Stimulated activated naive CD4-positive, alpha-beta T cell treated with Interleukin-2 at 50 U/mL for 16 hours (primary cell): ENCODE measurements around the gene CCDC192.

ENCODE experiments used
- DNase-seq: peaks from one replicate; lab custom pipeline; 2025; lab: John Stamatoyannopoulos, UW

Gene CCDC192

GRCh38 chr5:127958421-127959011 is 255.3 kb downstream of the CCDC192 start:
- no peak for DNase-seq

- DNase-seq: no peak
Observed at GRCh38 chr5:127959152-127959764, 256.1 kb downstream of the CCDC192 start.

GRCh38 chr5:127960270-127960691 is 257.1 kb downstream of the CCDC192 start:
- DNase-seq: no peak

DNA sequence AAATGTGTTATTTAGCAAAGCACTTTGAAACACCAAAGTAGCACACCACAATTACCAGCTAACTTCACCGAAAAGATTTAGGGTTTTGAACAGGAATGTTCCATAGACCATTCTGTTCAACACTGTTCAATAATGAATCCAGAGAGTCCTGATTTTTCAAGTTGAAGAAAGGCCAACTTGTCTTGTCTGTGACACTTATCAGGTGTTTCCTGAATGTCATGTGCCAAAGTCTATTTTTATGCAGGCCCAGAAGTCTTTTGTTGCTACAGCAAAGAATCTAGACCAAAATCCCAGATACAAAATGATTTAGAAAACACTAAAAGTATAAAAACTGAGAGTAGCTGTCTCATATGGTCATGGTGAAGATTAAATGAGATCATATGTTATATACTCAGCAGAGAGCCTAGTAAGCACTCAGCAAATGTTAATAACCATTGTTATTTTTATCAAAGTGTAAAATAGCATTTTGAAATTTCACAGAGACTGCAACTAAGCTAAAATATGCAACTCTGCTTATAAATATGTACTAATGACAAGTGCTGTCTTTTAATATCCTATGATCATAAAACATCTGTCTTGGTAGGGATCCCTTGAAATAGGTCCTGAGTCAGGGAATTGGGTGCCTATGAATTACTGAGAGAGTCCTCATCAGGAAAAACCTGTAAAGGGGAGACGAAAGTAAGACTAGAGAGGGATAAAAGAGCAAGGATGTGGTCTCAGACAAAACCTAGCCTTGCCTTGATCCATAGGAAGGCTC is 258.0 kb downstream of the CCDC192 start:
- no peak for DNase-seq

DNA sequence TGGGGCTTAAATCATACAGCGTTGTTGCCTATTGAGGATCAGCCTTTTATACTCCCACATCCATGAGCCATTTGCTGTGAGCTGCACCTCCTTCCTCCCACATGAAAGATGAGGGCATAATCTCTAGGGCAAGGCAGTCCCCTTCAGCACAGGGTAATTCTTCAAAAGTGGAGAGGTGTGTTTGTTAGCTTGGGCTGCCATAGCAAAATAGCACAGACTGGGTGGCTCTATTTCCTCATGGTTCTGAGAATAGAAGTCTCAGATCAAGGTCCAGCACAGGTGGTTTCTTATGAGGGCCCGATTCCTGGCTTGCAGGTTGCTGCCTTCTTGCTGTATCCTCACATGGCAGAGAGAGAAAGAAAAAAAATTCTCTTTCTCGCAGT is 258.6 kb downstream of the CCDC192 start:
- no peak for DNase-seq

DNA sequence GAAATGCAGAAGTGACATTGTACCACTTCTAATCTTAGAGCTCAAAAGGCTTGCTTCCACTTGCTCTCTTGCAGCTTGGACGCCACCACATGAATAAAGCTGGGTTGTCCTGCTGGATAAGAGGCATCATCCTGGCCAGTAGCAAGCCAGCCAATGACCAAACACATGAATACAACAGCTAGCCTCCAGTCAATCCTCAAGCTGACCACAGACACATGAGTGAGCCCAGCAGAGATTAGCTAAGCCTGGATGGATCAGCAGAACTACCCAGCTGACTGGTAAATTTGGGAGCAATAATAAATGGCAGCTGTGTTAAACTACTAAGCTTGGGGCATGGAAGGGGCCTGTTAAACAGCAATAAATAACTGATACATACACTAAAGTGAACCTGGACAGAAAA is 259.3 kb downstream of the CCDC192 start:
- DNase-seq: no peak

GRCh38 chr5:127963233-127963632 is 260.0 kb downstream of the CCDC192 start:
- no peak for DNase-seq

GRCh38 chr5:127963931-127964330 is 260.7 kb downstream of the CCDC192 start:
- DNase-seq: no peak

DNA sequence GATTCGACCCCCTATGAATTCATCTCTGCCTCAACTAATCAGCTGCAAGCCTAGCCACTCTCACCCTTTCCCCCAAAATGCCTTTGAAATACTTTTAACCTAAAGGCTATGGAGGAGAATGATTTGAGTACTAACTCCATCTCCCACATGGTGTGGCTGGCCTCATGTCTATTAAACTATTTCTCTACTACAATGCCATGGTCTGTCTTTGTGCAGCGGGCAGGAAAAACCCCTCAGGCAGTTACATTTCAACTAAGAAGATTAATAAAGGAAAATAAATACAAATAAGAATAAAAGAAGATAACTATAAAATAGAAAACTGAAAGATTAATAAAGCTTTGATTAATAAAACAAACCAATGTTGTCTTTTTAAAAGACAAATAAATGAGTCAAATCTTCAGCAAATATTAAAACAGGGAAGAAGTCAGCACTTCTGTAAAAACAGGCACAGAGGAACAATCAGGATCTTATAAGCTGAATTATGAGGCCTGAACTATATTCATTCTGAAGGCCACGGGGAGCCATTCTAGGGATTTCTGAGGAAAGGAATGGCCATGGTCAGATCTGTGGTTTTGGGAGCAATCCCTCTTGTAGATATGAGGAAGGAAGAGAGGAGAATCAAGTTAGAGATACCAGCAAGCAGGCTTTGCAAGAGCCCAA is 264.3 kb downstream of the CCDC192 start:
- DNase-seq: no peak

GRCh38 chr5:127967983-127968592 is 264.9 kb downstream of the CCDC192 start:
- no peak for DNase-seq

- DNase-seq: no peak
Observed at GRCh38 chr5:127969002-127969401, 265.8 kb downstream of the CCDC192 start.

- DNase-seq: no peak
Observed at GRCh38 chr5:127969651-127970050, 266.5 kb downstream of the CCDC192 start.

- DNase-seq: no peak
Observed at GRCh38 chr5:127970081-127970480, 266.9 kb downstream of the CCDC192 start.

DNA sequence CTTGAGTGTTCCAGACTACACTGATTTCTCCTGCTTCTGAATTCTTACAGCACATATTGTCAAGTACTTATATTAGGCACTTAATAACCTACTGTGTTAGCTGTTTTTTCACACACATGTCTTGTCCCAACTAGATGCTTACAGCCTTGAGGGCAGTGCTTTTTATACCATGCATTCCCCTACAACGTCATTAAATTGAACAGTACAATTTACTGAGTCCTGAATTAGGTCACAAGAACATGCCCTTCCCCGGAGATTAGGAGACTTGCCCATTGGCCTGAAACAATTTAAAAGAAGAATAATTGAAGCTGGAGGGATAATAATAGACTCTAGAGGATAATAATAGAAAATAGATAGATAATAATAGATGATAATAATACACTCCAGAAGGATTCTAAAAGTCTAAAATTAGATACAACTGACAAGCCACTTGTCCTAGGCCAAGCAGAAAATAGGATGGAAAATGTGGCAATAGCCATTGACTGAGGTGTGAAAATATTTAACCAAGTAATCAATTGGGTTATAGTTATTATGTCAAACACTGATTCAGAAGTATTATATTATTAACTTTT is 267.7 kb downstream of the CCDC192 start:
- DNase-seq: no peak

DNA sequence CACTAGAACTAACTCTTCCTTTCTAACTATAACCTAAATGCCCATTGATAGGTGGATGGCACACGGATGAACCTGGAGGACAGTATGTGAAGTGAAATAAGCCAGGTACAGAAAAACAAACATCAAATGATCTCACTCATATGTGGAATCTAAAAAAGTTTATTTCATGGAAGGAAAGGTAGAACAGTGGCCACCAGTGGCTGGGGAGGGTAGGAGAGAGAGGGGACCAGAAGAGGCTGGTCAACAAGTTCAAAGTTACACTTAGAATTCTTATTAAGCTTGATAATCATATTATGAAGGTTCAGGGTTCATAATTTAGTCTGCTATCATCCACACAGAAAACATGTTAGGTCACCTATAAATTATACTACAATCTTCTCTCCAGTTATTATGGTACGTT is 272.8 kb downstream of the CCDC192 start:
- DNase-seq: no peak

GRCh38 chr5:127976525-127976924 is 273.3 kb downstream of the CCDC192 start:
- DNase-seq: no peak

GRCh38 chr5:127976991-127977717 is 274.0 kb downstream of the CCDC192 start:
- no peak for DNase-seq

DNA sequence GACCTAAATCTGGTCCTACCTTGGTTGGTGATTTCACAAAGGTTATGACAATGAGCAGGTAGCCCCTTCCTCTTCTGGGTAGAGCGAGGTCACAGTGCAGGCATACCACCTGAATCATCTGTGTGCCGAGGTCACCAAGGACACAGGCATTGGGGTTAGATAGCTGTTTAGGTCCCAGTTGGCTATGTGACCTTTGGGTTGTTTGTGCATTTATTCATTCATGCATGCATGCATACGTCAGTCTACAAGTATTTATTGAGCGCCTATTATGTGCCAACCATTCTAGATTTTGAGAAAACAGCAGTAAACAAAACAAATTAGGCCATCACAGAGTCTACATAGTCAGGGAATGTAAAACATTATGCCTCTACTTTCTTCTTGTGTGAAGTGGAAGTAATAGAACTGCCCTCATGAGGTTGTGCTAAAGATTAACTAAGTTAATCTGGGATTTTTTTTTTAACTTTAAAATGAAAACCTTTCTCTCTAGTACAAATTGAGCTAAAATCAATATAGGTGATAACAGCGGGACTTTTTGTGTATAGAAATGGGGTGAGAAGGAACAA is 275.6 kb downstream of the CCDC192 start:
- DNase-seq: no peak

DNA sequence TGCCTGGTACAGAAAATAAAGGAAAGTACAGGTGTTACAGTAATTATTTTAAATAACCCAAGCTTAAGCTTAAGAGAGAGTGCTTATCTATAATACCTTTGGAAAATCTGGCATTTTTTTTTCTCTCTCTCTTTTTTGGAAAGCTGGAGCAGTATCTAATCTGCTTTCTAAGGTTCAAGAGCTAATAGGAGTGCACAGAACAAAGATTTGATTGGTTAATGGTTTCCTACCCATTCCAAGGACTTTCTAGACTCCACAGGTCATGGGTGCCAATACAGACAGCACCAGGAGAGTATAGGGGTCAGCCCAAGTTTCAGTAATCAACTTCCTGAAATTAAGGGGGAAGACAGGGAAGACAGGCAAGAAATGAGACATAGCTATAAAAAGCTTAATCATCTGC is 276.3 kb downstream of the CCDC192 start:
- DNase-seq: no peak

DNA sequence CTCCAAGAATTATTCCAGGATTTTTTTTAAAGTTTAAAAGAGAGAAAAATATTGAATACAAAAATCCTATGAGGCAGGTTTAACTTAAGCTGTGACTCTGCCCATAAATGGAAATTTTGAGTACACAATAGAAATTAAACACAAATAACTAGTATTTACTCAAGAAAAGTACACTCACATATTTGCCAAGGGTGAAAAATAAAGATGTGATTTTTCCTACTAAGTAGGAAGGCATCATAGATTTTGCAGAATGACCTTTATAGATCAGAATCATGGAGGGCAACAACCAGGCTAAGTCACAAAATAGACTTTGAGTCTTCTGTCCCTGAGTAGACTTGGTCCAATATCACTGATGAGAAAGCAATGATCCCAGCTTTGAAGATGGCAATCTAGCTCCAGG is 277.7 kb downstream of the CCDC192 start:
- DNase-seq: no peak

DNA sequence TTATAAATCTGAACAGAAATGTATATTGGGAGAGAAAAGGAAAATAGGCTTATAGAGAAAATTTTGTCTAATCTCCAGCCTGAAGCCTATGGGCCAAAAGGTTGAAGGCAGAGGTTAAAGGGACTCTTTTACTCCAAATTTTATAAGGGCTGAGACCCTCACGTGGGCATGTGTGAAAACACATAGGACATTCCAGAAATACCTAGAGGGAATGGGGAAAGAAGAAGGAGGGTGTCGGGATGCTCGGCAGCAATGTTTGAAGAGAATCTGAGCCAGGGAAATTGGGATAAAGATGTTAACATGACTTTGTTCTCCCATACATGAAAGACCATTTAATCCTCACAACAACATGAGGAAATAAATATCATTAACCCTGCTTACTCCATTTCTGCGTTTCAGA is 278.3 kb downstream of the CCDC192 start:
- no peak for DNase-seq
